ENCODE measurements around the gene EGFR.

Gene EGFR

GRCh38 chr7:55251911-55252310 is 233.1 kb downstream of the EGFR start:
- no peak for DNase-seq
- Histone ChIP-seq H3K4me2 (ENCODE audit: insufficient read depth, low read length) (no peak overlapping the region), H3K79me2 (ENCODE audit: insufficient read depth, low read length) (no peaks in the 10 kb centered on the region), H3K4me3 (ENCODE audit: low read depth in 1 of 2, low read length in 2 of 2) (no peak overlapping the region), H4K20me1 (ENCODE audit: insufficient read depth, low read length) (no peaks in the 10 kb centered on the region), H3K27me3 (ENCODE audit: insufficient read depth, low read length, poor library complexity) (no peaks in the 10 kb centered on the region), H2AFZ (ENCODE audit: low read depth, low read length) (no peak overlapping the region), H3K9ac (ENCODE audit: low read depth, low read length) (no peak overlapping the region), H3K27ac (ENCODE audit: low read length) (no peak overlapping the region), H3K4me1 (ENCODE audit: insufficient read depth, low read length) (no peaks in the 10 kb centered on the region), H3K36me3 (ENCODE audit: insufficient read depth, low read length) (no peaks in the 10 kb centered on the region), H3K9me3 (ENCODE audit: insufficient read depth, low read length, severe bottlenecking) (no peaks in the 10 kb centered on the region)
- no peak for TF ChIP-seq EZH2 (IDR thresholded peaks at IDR 0.05; ENCODE audit: borderline replicate concordance, low read depth, low read length, severe bottlenecking)
- no peak for TF ChIP-seq CTCF (IDR thresholded peaks at IDR 0.05; ENCODE audit: borderline replicate concordance, extremely low read depth, low read length, poor library complexity, severe bottlenecking)
- no peak for ATAC-seq (ENCODE audit: insufficient read depth, low read depth)

DNA sequence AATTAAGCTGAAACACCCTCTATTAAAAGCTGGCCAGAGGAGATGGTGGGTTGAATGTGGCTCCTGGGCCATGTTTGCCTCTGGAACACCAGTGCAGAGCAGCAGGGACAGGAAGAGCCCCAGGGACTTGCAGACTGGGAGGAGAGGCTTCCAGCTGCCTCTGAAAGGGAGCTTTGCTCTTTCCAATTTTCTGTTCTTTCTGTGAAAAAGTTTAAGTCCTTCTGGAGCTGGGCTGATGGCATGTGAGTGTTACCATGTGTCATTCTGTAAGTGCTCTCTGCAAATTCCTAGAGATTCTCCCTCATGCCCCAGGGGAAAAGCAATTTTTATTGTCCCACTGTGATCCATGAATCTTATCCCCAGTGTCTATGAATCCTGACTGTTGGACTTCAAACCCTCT is 233.6 kb downstream of the EGFR start:
- Histone ChIP-seq H3K27me3 (ENCODE audit: insufficient read depth, low read length, poor library complexity) (no peaks in the 10 kb centered on the region), H4K20me1 (ENCODE audit: insufficient read depth, low read length) (no peaks in the 10 kb centered on the region), H3K9me3 (ENCODE audit: insufficient read depth, low read length, severe bottlenecking) (no peaks in the 10 kb centered on the region), H3K36me3 (ENCODE audit: insufficient read depth, low read length) (no peaks in the 10 kb centered on the region), H2AFZ (ENCODE audit: low read depth, low read length) (no peak overlapping the region), H3K4me3 (ENCODE audit: low read depth in 1 of 2, low read length in 2 of 2) (no peak overlapping the region), H3K9ac (ENCODE audit: low read depth, low read length) (no peak overlapping the region), H3K4me2 (ENCODE audit: insufficient read depth, low read length) (no peak overlapping the region), H3K4me1 (ENCODE audit: insufficient read depth, low read length) (no peaks in the 10 kb centered on the region), H3K27ac (ENCODE audit: low read length) (no peak overlapping the region), H3K79me2 (ENCODE audit: insufficient read depth, low read length) (no peaks in the 10 kb centered on the region)
- DNase-seq (no peak), ATAC-seq (ENCODE audit: insufficient read depth, low read depth) (no peak)
- TF ChIP-seq CTCF (IDR thresholded peaks at IDR 0.05; ENCODE audit: borderline replicate concordance, extremely low read depth, low read length, poor library complexity, severe bottlenecking): no peak

DNA sequence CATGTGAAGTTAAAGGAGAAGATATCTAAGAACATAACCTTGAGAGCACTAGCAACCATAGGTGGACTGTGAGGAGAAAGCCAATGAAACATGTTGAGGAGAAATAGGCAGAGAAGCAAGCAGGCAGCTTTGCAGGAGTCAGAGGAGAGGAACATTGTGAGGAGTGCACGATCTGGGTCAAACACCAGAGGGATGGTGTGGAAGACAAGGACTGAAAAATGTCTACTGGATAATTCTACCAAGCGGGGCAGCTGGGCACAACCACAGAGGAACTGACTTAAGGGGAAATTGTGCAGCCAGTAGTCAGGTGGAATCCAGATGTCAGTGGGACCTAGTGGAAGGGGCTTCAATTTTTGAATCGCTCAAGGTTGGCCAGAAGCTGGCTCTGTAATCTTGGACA is 234.4 kb downstream of the EGFR start:
- TF ChIP-seq EZH2 (IDR thresholded peaks at IDR 0.05; ENCODE audit: borderline replicate concordance, low read depth, low read length, severe bottlenecking) (no peak), CTCF (IDR thresholded peaks at IDR 0.05; ENCODE audit: borderline replicate concordance, extremely low read depth, low read length, poor library complexity, severe bottlenecking) (no peak)
- no peak for ATAC-seq (ENCODE audit: insufficient read depth, low read depth)
- no peaks in the 10 kb centered on the region for H3K4me1 ChIP-seq (ENCODE audit: insufficient read depth, low read length)
- H3K27me3 ChIP-seq (ENCODE audit: insufficient read depth, low read length, poor library complexity): no peaks in the 10 kb centered on the region
- H3K9ac ChIP-seq (ENCODE audit: low read depth, low read length): no peak overlapping the region
- H3K79me2 ChIP-seq (ENCODE audit: insufficient read depth, low read length): no peaks in the 10 kb centered on the region
- DNase-seq: no peak
- H4K20me1 ChIP-seq (ENCODE audit: insufficient read depth, low read length): no peaks in the 10 kb centered on the region
- no peaks in the 10 kb centered on the region for H3K36me3 ChIP-seq (ENCODE audit: insufficient read depth, low read length)
- no peak overlapping the region for H3K4me3 ChIP-seq (ENCODE audit: low read depth in 1 of 2, low read length in 2 of 2)
- H3K27ac ChIP-seq (ENCODE audit: low read length): no peak overlapping the region
- H3K4me2 ChIP-seq (ENCODE audit: insufficient read depth, low read length): no peak overlapping the region
- H3K9me3 ChIP-seq (ENCODE audit: insufficient read depth, low read length, severe bottlenecking): no peaks in the 10 kb centered on the region
- no peak overlapping the region for H2AFZ ChIP-seq (ENCODE audit: low read depth, low read length)

DNA sequence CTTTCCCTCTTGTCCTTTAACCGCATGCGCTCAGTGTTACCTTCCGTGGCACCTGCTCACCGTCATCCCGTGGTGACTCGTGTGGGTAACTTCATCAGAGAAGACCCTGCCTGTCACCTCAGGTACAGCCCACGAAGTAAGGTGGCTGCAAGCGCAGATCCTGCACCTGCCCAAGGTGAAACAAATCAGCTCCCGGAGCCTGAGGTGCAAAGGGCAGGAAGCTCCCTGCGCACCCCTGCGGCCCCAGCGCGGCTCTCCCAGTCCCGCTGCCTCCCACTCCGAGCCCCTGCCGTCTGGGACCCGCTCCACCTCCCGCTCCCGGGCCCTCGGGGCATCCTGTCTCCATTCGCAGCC is 235.4 kb downstream of the EGFR start:
- ATAC-seq (ENCODE audit: insufficient read depth, low read depth): no peak
- no peaks in the 10 kb centered on the region for H3K27me3 ChIP-seq (ENCODE audit: insufficient read depth, low read length, poor library complexity)

More for the DNA sequence above, 235.4 kb downstream of the EGFR start:
- H3K27ac ChIP-seq (ENCODE audit: low read length): no peak overlapping the region
- H3K4me2 ChIP-seq (ENCODE audit: insufficient read depth, low read length): no peak overlapping the region
- no peaks in the 10 kb centered on the region for H3K79me2 ChIP-seq (ENCODE audit: insufficient read depth, low read length)
- no peaks in the 10 kb centered on the region for H4K20me1 ChIP-seq (ENCODE audit: insufficient read depth, low read length)
- H3K36me3 ChIP-seq (ENCODE audit: insufficient read depth, low read length): no peaks in the 10 kb centered on the region
- no peak overlapping the region for H3K9ac ChIP-seq (ENCODE audit: low read depth, low read length)
- H2AFZ ChIP-seq (ENCODE audit: low read depth, low read length): no peak overlapping the region
- DNase-seq: no peak
- no peak overlapping the region for H3K4me3 ChIP-seq (ENCODE audit: low read depth in 1 of 2, low read length in 2 of 2)
- H3K9me3 ChIP-seq (ENCODE audit: insufficient read depth, low read length, severe bottlenecking): no peaks in the 10 kb centered on the region
- TF ChIP-seq EZH2 (IDR thresholded peaks at IDR 0.05; ENCODE audit: borderline replicate concordance, low read depth, low read length, severe bottlenecking) (no peak), CTCF (IDR thresholded peaks at IDR 0.05; ENCODE audit: borderline replicate concordance, extremely low read depth, low read length, poor library complexity, severe bottlenecking) (no peak)
- no peaks in the 10 kb centered on the region for H3K4me1 ChIP-seq (ENCODE audit: insufficient read depth, low read length)
